HG03135 (cell line): ENCODE results near the gene KLHDC7A.
"Not testable (repeated sequence)": the region's sequence is repeated elsewhere in the genome, so short reads cannot be mapped to it uniquely, and the experiment has no call there.

Experiments used
- ATAC-seq: cut with Tn5 transposase; IDR thresholded peaks from one replicate; pipeline ENCODE4 v1.9.1; 2021; ENCODE audit warnings: mild to moderate bottlenecking, moderate library complexity; ENCODE audit not compliant: unreplicated experiment

The KLHDC7A gene

DNA sequence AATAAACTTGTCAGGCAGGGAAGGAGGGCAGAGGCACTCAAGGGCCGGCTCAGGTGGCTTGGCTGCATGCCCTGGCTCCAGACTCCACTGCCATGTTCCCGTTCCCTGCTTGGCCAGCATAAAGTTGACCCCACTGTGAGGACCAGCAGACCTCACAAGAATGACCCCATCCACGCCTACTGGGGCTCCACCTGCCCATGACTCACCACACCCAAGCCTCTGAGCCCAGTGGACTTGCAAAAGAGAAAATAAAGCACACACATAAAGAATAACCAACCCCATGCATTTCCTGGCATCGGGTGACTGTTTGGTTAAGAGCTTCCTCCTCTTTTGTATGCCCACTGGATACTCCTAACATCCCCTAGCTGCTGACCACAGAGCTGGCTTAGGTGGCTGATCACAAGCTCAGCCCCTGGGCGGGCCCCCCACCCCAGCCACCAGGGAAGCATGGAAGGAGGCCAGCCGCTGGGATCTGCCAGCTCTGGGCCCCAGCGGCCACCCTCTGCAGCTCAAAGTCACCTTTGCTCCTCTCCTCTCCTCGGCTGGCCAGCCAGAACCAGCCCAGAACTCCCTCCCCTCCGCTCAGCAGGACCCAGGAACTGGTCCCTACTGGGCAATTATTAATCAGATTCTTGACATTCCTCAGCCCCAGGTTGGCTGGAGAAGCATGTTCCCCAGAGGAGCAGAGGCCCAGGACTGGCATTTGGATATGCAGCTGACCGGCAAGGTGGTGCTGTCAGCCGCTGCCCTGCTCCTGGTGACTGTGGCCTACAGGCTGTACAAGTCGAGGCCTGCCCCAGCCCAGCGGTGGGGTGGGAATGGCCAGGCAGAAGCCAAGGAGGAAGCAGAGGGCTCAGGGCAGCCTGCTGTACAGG lies at the start of gene KLHDC7A:
TSS of gene KLHDC7A (plus strand) at position 616 of the 875 bp plus-strand sequence. CDS start at position 668, 52 bp downstream.
- no peak for ATAC-seq

DNA sequence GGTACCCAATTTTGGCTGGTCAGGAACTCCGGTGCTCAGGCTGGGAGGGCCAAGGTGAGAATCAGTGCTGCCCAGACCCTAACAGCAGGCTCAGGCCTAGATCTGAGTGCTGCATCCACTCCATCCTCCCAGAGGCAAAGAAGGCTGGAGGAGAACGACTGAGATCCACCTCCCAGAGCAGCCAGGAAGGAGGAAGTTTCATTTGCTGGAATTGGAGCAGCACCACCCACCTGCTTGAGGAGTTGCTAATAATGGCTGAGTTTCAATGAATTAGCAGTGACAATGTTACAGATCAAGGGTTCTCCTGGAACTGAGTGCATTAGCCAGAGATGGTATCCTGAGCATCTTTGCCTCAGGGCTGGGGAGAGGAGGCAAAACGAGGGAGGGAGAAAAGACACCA lies 46.7 kb upstream of the KLHDC7A start:
- no peak for ATAC-seq

DNA sequence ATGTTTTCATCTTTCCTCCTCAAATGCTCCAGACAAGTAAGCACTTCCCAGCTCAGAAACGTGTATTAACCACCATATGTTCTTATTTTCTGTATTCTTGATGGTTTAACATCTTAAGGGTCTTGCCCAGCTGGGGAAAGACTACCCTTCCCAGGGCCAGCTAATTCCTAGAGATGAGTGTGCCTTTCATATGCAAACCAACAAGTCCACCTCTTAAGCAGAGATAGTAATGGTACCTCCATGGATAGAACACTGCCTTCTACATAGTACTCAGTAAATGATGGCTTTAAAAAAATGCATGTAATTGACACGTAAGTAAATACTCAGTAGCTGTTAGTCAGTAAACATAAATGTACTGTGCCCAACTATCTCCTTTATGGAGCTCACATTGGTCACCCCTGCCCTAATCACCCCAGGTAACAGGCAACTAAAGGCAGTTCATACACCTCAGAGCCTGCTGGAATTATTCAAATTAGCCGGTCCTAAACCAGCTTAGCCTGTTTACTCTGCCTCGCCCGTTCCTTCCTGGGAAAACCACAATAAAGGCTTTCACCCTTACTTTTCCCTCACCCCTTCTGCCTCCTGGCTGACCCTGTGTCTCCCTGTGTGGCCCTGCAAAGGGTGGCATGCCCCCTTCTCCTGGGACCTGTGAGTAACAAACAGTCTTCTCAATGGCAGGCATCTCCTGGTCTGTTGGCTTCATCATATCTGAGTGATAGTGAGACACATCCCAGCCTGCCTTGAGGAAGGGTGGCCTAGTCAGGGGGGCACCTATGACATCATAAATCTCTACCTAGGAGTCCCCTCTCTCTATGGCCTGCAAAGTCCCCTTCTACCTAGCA lies 40.1 kb upstream of the KLHDC7A start:
- no peak for ATAC-seq

DNA sequence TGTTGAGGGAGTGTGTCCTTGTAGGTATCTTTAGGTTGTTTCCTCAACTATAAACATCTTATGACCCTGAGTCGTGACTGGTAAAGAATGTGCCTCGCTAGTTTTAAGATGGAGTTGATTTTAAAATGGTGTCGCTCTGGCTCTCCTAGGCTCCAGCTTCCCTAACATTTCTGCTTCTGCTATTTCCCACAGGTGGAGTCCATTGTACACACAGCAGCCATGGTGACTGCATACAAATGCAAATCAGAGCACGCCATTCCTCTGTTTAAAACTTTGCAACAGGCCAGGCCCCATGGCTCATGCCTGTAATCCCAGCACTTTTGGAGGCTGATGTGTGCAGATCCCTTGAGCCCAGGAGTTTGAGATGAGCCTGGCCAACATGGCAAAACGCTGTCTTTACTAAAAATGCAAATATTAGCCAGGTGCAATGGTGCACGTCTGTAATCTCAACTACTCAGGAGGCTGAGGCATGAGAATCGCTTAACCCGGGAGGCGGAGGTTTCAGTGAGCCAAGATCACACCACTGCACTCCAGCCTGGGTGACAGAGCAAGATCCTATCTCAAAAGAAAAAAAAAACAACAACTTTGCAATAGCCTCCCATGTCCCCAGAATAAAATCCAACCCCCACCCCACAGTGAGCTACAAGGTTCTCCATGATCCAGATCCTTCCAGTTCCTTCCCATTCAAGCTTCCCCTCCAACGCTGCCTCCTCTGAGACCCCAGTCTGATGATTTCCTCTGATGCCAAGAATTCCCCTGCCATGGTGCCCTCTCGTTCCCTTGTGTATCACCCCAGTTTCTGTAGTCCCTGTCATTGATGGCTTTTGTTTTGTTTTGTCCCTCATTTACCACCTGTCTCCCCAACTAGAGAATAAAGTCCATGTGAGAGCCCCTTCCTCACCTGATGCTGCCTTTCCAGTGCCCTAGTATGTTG lies 36.9 kb upstream of the KLHDC7A start:
- no peak for ATAC-seq

DNA sequence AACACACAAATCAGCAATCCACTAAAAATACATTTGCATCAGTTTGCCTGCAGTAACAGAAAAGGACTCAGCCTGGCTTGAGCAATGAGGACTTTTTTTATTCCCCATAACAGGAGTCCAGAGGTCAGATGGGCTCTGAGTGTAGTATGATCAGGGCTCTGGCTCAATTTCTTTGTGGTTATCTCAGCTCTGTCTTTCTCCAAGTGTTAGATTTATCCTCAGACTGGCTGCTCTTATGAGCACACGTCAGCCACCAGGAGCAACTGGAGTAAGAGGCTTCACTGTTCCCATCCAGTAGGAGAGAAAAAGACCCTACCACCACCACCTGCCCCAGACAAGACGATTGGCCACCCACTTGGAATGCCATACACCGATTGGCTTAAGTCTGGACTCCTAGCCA lies 36.2 kb upstream of the KLHDC7A start:
- ATAC-seq: no peak

DNA sequence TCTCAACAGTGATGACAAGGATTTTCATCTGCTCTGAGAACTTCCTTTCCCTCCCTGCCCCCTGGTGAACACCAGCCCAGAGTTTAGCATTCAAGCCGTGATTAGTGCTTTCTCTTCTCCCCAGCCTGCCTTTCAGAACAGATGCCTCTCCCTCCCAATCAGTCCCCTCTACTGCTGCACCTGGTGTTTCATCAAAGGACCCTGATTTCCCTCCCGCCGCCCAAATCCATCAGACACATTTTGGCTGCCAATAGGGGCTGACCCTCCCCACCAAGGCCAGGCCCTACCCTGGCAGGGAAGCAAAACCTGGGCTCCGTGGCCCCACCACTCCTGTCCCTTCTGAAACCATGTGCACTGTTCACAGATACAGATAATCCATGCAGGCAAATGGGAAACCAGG lies 34.0 kb upstream of the KLHDC7A start:
- no peak for ATAC-seq

DNA sequence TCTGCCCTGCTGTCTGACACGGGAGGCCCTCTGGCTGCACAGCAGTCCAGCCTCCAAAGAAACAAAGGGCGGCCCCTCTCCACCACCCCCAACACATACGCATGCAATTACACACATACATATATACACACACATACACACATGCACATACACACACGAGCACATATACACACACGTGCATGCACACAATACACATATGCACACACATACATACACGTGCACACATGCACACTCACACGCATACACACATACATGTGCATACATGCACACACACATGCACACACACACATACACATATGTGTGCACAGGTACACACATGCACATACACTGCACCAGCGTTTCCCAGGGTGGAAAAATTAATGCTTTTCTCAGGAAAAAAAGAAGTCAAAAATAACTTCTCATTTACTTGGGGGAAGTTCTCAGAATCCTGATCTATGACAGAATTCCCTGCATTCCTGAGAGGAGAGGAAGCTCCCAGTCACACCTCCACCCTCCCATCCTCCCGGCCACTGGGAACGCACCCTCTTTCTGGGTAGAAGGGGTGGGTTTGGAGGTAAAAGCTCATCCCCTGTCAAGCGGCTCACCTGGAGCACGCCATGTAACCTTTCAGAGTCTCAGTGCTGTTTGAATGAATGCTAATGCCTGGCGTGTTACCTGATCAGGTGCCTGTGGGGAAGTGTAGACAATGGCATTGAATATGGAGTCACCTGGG lies 33.1 kb upstream of the KLHDC7A start:
- no peak for ATAC-seq

DNA sequence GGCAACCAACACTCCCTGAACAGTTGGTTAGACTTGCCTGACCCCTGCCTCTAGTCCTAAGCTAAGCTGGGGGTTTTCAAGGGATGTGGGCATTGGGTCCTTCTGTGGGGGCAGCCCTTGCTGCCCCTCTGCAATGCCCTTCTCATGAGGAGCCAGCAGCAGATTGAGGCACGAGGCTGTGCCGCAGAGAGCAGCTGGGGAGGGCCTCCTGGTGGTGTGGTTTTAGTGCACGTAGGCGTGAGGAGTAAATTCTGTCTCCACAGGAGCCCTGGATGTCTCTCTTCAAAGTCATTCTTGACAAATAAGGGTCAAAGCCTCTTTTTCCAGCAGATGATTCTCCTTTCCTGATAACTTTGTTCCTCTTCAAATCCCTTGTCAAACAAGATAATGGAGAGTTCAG lies 31.8 kb upstream of the KLHDC7A start:
- no peak for ATAC-seq

DNA sequence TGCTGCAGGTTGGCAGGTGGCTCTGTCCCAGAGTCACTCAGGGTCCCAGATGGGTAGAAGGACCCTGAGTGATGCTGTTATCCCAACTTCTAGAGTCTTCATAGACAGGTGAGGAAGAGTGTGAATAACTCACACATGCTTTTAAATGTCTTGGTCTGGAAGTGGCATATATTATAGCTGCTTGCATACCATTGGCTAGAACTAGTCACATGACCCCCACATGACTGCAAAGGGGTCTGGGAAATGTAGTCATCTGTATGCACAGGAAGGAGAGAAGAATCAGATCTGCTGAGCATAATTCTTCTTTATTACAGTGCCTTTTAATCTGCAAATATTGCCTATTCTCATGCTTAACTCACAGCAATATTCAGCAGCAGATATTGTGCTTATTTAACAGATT lies 28.2 kb upstream of the KLHDC7A start:
- no peak for ATAC-seq

DNA sequence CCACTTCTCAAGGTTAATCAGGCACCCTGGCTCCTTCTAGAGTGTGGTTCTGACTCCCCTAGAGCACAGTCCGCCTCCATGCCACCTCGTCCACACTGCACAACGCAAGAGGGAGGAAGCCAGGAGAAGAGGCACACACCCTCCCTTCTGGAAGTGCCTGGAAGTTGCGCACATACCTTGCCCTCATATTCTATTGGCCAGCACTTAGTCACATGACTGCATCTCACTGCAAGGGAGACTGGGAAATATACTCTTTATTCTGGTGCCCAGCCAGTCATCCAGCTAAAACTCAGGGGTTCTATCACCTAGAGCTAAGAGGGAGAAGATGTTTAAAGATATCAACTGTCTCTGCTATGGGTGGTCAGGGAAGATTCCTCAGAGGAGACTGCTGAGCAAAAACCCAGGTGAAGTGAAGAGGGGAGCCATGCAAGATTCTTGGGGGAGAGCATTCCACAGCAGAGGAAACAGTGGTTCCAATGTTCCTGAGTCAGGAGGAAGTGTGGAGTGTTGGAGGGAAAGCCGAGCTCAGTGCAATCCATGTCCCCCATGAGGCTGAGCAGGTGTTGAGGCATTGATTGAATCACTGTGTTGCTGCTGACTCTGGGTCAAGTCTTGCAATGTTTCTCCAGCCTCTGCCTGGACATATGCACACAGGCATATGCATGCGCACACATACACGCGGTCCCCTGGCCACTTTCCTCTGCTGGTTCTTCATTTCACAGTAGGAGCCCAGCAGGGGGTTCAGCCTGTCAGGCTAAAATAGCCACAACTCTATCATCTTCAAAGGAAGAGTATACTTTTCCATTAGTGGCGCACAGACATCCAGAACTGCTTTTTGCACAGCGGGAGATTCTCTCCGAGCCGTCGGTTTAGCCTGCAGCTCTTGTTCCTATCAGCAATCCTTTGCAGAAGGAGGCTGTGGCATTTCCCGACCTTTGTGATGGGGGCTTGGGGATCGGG lies 22.3 kb upstream of the KLHDC7A start:
- no peak for ATAC-seq

DNA sequence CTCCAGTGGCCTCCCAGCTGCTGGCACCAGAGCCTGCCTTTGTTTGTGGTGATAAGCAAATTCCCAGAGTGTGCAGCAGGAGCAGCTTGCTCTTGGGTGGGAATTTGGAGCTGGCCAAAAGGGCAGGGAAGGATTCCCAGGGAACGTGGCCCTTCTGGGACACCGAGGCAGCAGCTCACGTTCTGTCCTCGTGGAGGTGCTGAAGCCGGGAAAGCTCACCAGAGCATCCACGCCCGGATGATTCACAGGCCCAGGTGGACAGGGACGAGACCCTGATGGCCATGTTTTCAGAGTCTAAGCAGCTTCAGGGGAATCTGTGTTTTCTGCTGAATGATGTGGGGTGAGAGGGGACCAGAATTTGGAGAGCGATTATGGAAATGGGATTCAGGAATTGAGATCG lies 19.1 kb upstream of the KLHDC7A start:
- no peak for ATAC-seq

DNA sequence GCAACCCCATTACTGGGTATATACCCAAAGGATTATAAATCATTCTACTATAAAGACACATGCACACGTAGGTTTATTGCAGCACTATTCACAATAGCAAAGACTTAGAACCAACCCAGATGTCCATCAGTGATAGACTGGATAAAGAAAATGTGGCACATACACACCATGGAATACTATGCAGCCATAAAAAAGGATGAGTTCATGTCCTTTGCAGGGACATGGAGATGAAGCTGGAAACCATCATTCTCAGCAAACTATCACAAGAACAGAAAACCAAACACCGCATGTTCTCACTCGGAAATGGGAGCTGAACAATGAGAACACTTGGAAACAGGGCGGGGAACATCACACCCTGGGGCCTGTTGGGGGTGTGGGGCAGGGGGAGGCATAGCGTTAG lies 18.2 kb upstream of the KLHDC7A start:
- ATAC-seq: not testable (repeated sequence)

DNA sequence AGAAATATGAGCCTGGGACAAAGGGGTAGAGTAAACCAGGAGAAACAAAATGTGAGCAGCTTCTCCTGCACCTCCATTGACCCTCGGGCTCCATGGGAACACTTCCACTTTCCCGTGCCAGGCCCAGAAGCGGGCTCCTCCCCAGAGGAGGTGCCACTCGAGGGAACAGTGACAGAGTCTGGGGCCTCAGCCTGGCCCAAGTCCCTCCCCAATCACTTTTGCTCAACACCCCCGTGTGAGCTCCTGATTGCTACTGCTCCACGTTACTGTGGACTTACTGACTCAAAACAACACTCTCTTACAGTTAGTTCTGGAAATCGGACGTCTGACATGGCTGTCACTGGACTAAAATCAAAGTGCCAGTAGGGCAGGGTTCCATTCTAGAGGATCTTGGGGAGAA lies 17.7 kb upstream of the KLHDC7A start:
- ATAC-seq: no peak

DNA sequence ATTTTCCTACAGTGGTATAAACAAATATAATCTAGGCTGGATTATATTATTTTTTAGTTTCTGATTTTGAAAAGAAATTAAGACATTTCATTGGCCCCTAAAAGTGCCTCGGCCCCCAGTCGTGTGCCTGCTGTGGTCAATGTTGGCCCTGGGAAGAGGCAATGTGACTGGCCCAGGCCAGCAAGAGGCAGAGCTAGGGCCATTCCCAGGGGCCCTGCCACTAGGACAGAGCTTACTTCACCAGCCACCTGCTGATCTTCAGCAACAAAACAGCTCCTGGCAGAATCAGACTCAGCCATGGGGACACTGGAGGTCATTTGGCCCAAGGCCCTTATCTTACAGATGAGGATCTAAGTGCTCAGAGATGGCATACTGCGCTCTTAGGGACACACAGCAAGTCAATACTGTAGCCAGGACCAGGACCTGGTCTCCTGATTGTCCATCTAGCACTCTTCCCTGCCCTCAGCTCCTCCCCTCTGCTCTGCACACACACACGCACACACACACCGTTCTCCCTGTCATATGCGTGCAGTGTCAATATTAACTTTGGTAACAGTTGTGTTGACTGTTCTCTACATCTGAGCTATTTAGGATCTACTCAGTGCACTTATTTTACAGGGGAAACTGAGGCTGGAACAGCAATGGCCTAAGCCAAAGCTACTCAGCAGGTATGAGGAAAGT lies 16.6 kb upstream of the KLHDC7A start:
- ATAC-seq: no peak

DNA sequence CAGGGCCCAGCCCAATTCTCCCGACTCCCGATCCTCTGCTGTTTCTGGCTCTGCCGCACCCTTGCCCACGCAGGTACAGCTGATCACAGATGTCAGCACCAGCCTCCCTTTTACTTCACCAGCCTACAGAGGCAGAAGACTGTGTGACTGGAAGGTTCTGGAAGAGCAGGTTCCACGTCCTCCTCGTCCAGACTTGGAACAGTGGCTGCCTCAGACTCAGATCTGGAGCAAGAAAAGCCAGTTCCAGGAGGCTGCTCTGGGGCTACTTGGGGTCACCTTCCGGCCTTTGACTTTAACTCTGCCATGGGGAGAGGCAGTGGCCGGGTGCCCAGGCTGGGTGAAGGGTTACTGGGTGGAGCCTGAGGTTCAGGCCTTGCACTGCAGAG lies 16.1 kb upstream of the KLHDC7A start:
- no peak for ATAC-seq

DNA sequence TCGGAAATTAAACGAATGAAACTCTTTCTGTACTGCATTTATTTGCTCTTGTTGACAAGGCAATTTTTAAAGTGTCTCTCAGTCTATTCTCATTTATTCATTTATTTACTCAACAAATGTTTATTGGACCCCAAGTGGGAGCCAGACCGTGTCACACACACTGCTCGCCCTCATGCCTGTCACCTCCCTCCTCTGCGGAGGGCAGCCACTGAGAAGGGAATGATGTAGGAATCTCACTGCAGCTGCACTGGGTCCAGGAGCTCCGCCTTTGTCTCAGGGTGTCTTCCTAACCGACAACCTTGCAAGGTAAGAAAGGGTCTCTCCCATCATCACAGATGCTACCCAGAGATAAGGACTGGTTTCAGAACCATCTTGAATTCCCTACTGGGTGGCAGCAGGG lies 14.1 kb upstream of the KLHDC7A start:
- ATAC-seq: no peak

DNA sequence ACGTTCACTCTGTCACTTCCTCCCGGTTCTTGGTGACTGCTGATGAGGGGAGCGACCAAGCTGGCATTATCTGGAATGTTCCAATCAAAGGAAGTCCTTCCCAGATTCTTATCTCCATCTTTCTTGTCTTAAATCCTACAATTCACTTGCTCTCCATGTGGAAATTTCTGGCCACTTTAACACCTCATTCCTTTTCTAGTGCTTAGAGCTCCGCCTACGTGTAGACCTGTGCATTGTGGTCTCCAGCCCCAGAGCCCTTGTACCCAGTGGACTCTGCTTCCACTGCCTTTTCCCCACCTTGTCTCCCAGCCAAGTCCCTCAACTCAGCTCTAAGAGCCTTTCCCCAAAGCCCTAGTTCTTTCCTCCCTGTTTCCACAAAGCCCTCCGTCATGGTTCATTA lies 12.2 kb upstream of the KLHDC7A start:
- ATAC-seq: no peak

DNA sequence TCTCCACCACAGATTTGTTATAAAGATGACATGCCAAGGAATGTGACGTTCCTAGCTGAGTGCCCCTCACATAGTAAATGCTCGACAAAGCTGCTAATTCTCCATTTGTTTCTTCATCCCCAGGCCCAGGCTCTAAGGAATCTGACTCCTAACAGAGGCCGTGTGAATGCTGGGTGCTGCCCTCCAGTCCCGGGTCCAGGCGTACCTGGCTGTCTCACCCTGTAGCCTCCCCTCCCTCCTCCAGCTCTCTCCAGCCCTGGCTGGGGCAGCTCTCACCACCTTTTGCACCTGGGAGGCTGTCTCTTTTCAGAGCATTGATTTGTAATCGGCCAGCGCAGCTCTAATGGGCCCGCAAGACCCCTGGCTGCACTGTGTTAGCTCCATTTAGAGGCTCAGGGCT lies 11.2 kb upstream of the KLHDC7A start:
- ATAC-seq: no peak
